LNCAP (cell line): ENCODE data around the gene CHRNA5.
A peak's percentile ranks its signal among the peaks of the same experiment; 100 is the strongest.

Experiments
- TF ChIP-seq, protein P1 (sequence below): fragments of 450-650 bp; IDR thresholded peaks from 2 replicates; pipeline ENCODE4 v1.5.1; 2017; ENCODE audit warnings: mild to moderate bottlenecking

Gene CHRNA5

DNA sequence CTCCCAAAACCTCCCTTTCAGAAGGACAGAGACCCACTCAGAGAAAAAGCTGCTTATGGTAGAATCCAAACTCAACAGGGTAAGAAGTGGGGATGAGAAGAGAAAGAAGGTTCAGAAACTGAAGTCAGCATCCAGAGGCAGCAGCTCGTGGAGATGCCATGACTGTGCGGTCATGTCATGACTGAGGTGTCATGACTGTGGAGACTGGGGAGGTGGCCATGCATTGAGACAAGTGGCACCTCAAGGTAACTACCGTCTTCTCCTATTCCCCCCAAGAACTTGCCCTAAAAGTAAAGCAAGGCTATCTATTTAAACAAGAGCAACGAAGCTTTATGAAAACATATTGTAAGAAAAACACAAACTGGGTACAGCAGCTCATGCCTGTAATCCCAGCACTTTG is 40.4 kb downstream of the CHRNA5 start:
- TF ChIP-seq, protein P1, sequence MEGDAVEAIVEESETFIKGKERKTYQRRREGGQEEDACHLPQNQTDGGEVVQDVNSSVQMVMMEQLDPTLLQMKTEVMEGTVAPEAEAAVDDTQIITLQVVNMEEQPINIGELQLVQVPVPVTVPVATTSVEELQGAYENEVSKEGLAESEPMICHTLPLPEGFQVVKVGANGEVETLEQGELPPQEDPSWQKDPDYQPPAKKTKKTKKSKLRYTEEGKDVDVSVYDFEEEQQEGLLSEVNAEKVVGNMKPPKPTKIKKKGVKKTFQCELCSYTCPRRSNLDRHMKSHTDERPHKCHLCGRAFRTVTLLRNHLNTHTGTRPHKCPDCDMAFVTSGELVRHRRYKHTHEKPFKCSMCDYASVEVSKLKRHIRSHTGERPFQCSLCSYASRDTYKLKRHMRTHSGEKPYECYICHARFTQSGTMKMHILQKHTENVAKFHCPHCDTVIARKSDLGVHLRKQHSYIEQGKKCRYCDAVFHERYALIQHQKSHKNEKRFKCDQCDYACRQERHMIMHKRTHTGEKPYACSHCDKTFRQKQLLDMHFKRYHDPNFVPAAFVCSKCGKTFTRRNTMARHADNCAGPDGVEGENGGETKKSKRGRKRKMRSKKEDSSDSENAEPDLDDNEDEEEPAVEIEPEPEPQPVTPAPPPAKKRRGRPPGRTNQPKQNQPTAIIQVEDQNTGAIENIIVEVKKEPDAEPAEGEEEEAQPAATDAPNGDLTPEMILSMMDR = no peak

DNA sequence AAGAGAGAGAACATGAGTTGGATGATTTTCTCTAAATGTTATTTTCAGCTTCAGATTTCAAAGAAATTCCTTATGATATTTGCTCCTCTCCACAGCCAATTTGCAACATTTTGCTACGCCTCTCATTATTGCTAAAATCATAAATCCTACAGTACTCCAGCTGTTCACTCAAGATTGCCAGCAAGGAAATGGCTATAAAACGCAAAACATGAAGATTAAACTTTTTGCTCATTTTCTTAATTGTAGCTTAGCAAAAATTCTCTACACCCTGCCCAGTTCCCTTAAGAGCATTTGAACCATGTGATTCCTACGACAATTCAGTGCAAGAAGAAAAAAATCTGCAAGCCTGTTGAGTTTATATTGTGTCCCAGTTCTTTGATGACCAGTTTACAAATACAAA is 48.7 kb downstream of the CHRNA5 start:
- TF ChIP-seq, protein P1 = no peak

DNA sequence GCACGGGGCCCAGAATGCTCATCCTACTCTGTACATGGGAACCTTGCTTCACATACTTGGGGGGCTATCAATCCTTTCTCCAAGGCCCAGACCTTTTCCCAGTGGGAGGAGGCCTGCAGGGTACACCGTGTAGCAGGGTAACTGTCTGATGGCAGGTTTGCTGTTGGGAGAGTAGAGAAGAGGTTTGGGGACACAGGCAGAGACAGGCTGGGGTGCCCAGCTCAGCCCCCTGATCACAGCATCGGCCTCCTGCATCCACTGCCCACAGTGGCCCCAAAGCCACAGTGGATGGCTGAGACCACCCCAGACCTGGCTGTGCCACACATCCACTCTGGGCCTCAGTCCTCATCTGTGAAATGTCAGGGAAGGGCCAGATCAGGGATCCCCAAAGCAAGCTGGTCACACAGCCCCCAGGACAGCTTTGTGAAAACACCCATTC is 49.9 kb downstream of the CHRNA5 start:
- TF ChIP-seq, protein P1 = no peak

DNA sequence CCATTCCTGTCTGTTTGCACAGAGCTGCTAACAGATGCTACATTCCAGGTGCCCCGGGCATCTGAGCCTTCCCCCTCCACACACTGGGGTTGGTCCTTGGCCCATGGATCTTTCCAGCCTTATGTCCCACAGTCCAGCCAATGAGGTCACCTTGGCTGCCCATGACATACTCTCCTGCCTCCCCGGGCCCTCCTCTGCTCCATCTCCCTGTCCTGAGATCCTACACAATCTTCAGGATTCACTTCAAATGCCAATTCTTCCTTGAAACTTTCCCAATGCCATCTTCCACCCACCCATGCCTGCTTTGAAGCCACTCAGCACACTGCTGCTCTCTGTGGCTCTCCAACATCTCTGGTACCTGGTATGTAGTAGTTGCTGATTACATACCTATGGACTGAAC is 51.2 kb downstream of the CHRNA5 start:
- TF ChIP-seq, protein P1 = no peak

DNA sequence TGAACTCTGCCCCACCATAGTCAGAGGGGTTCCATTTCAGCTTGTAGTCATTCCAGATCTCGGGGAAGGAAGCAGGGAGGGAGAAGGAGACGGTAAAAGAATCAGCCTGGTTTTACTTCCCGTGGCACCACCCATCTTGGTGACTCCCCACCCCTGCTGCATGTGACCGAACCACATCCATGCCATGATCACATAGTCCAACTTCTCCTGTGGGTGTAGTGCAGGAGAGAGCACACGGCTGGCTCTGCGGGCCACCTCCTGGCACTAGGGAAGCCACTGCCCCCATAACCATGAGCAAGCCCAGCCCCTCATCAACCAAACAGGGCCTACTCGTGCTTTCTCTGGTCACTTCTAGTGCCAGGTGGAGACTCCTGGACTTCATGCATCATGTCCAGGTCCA is 51.8 kb downstream of the CHRNA5 start:
- TF ChIP-seq, protein P1 = no peak

DNA sequence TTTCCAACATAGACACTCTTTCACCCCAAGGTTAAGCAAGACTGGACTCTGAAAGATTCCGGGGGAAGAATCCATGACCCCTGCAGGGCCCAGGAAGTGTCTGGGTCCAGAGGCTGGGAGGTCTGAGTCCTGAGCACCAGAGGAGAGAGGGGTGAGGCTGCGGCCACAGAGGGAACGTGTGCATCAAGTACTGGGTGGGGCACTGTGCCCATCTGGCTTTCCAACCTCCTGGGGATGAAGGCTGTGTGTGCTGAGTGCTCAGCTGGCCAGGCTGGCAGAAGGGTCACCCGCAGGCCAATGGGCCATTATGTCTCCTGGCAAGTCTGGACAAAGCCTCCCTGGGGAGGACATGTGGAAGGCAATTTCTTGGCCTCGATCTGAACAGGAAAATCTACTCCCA is 52.2 kb downstream of the CHRNA5 start:
- TF ChIP-seq, protein P1 = no peak

DNA sequence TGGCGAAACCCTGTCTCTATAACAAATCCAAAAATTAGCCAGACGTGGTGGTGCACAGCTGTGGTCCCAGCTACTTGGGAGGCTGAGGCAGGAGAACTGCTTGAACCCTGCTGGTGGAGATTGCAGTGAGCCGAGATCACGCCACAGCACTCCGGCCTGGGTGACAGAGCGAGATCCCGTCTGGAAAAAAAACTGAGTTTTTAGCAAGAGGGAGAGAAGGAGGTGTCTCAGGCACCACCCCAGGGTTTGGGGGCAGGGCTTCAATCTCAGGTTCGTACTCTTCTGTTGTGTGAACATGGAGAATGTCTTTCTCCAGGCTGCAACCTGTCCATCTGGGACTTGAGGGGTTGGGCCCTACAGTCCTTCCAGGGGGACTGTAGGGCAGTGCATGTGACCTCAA is 52.7 kb downstream of the CHRNA5 start:
- TF ChIP-seq, protein P1 = no peak

DNA sequence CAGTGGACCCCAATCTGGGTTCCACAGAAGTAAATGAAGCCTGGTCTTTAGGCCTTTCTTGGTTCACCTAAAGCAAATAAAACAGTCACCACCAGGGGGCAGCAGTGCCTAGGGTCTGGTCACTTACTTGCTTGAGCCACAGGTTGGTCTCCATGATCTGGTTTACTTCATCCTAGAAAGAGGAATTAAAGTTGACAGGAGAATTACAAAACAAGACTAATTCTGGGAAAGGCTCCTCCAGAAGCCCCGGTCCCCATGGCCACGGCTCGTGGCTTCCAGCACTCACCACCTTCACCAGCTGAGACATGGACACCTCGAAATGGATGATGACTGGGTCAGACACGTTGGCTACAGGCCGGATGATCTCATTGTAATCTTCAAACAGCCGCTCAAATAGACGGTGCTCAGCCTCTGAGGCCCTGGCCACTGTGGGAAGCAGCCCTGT is 53.2 kb downstream of the CHRNA5 start:
- TF ChIP-seq, protein P1 = peak; percentile 79
